ENCODE data around the gene GC. TPM values are rescaled to one million over a fixed set of nuclear protein-coding genes. Genes with fewer than 3 reads are reported as not detected.

The GC gene
- total and polyA plus RNA-seq, 2 of the 4 experiments (the other 2 are of a cell fraction) = not detected

GRCh38 chr4:71832049-71832448 is 48.2 kb upstream of the GC start:
- H2BK5ac ChIP-seq (ENCODE audit: low read depth, low read length, poor library complexity, severe bottlenecking) = no peak overlapping the region
- no peak overlapping the region for H3K4me3 ChIP-seq (ENCODE audit: insufficient read depth, low read depth, low read length)
- in situ Hi-C loops (cut with MboI; ENCODE audit: low sequenced_read_pairs) = no loop called here
- dilution Hi-C loops (cut with HindIII; ENCODE audit: low sequenced_read_pairs, unreplicated experiment) = no loop called here
- H2AFZ ChIP-seq (replicated peaks; ENCODE audit: low read length, poor library complexity) = no peak overlapping the region
- H3K9ac ChIP-seq (ENCODE audit: low read depth, low read length) = no peak overlapping the region
- H4K20me1 ChIP-seq (ENCODE audit: insufficient read depth, low read length) = no peaks in the 10 kb centered on the region
- ChIA-PET POLR2A (ENCODE audit: unreplicated experiment) (no interaction called here), CTCF (no interaction called here)
- no peak overlapping the region for H3K14ac ChIP-seq (replicated peaks; ENCODE audit: low read depth, low read length)
- ATAC-seq (ENCODE audit: low read depth) (no peak), DNase-seq (no peak)
- H3K36me3 ChIP-seq (ENCODE audit: control insufficient read depth, insufficient read depth, low read length) = no peaks in the 10 kb centered on the region
- no peaks in the 10 kb centered on the region for H3K4me1 ChIP-seq (ENCODE audit: control insufficient read depth, insufficient read depth, low read length)
- no peak overlapping the region for H2AK5ac ChIP-seq (ENCODE audit: low read depth, low read length)
- H3K27me3 ChIP-seq (ENCODE audit: control insufficient read depth, insufficient read depth, low read length) = no peaks in the 10 kb centered on the region
- TF ChIP-seq FOS (IDR thresholded peaks at IDR 0.05; ENCODE audit: low read depth, low read length) = no peak
- TF ChIP-seq, protein P1, sequence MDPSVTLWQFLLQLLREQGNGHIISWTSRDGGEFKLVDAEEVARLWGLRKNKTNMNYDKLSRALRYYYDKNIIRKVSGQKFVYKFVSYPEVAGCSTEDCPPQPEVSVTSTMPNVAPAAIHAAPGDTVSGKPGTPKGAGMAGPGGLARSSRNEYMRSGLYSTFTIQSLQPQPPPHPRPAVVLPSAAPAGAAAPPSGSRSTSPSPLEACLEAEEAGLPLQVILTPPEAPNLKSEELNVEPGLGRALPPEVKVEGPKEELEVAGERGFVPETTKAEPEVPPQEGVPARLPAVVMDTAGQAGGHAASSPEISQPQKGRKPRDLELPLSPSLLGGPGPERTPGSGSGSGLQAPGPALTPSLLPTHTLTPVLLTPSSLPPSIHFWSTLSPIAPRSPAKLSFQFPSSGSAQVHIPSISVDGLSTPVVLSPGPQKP (IDR thresholded peaks at IDR 0.05; ENCODE audit: borderline replicate concordance, low read depth, low read length) = no peak
- H2BK20ac ChIP-seq (ENCODE audit: low read depth, low read length) = no peak overlapping the region
- no peak overlapping the region for H3K18ac ChIP-seq (ENCODE audit: low read depth, low read length)
- H3K79me1 ChIP-seq (ENCODE audit: low read depth in 1 of 2, low read length in 2 of 2) = no peaks in the 10 kb centered on the region
- intact Hi-C loops (cut with micrococcal nuclease) = no loop called here
- H2BK15ac ChIP-seq (ENCODE audit: low read depth, low read length) = no peak overlapping the region
- WGBS, 2 experiments (ENCODE audit: extremely low coverage in 2 of 2, insufficient read length in 1 of 2) = no CpG with 5 or more reads among the region's 3 CpGs
- H2AK9ac ChIP-seq (replicated peaks; ENCODE audit: low read depth, low read length, poor library complexity) = no peak overlapping the region
- no peak overlapping the region for H4K5ac ChIP-seq (ENCODE audit: low read depth, low read length)
- no peaks in the 10 kb centered on the region for H3K9me1 ChIP-seq (ENCODE audit: insufficient read depth, low read length)
- no TSS peak for BruUV-seq (replicated peaks)
- H3K27ac ChIP-seq (ENCODE audit: insufficient read depth, low read length) = no peak overlapping the region
- H3K9me3 ChIP-seq (ENCODE audit: control insufficient read depth, insufficient read depth, low read length) = no peaks in the 10 kb centered on the region
- H3K4me2 ChIP-seq (ENCODE audit: low read depth, low read length) = no peak overlapping the region
- no peak overlapping the region for H3K23ac ChIP-seq (ENCODE audit: low read depth, low read length)
- no peak overlapping the region for H4K8ac ChIP-seq (ENCODE audit: low read depth in 2 of 2, low read length in 2 of 2)
- no peak overlapping the region for H2BK120ac ChIP-seq (ENCODE audit: low read depth, low read length)
- no peak overlapping the region for H4K91ac ChIP-seq (ENCODE audit: insufficient read depth, low read depth, low read length)
- no peak overlapping the region for H3K4ac ChIP-seq (ENCODE audit: low read depth, low read length)
- no peak overlapping the region for H3K56ac ChIP-seq (ENCODE audit: extremely low read depth, insufficient read depth, low read length)

Data from IMR-90 (cell line).